Middle frontal gyrus (tissue), 1 donor: ENCODE measurements around the gene GYPB.
"Not testable (repeated sequence)": the region's sequence is repeated elsewhere in the genome, so short reads cannot be mapped to it uniquely, and the experiment has no call there.

Experiments
- DNase-seq: peaks from one replicate; pipeline ENCODE4 v3.0.0-alpha.2; 2015; ENCODE audit warnings: low spot score; ENCODE audit errors: extremely low spot score

GYPB gene

DNA sequence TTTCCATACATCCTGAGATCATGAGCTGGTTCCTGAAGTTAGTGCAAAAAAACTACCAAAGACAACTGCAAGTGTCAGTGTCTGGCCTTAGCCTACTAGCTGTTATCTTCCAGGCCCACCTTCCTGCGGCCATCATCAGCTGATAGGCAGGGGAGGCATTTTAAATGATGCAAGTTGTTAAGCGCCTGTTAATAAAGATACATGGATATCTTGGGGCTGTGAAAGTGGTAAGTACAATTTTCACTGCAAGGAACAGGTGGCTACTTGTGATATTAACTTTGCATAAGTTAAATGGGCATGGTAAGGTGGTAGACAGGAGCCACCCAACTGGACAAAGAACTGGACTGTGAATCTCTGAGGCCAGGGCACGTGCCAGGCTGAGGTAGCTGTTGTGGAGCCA is at the start of gene GYPB:
Gene GYPB (minus strand): TSS at position 104 of the 400 bp plus-strand sequence. CDS start 93 bp downstream, at position 11.
- DNase-seq = not testable (repeated sequence)

DNA sequence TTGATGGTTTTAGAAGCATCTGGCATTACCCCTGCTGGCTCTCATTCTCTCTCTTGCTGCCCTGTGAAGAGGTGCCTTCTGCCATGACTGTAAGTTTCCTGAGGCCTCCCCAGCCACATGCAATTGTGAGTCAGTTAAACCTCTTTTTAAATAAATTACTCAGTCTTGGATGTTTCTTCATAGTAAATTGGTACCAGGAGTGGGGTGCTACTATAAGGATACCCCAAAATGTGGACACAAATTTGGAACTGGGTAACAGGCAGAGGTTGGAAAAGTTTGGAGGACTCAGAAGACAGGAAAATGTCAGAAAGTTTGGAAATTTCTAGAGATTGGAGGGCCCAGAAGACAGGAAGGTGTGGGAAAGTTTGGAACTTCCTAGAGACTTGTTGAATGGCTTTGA is 42.4 kb upstream of the GYPB start:
- not testable (repeated sequence) for DNase-seq

DNA sequence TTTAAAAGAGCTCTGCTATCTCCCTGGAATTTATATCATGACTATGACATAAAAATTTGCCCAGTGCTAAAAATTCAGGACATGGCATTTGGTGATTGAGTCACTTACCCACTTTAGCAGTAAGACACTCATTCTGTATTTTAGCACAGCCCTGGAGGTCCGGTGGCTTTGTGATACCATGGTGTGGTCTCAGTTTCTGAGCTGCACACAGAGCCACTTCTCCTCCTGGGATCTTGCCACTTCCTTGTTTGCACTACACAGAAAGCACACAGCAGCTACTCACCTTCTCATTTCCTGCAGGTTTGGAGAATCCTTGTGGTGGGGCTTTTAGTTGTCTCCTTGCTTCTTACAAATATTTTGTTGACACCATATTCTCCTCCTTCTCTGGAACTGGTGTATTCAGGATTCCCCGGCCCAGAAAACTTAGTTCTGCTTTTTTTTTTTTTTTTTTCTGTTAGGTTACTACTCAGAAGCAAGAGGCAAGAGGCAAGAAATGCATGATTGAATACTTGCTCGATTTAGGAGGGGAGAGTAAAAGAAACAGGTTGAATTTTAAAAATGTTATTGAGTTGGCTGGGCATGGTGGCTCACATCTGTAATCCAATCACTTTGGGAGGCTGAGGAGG is 41.2 kb upstream of the GYPB start:
- DNase-seq = not testable (repeated sequence)

DNA sequence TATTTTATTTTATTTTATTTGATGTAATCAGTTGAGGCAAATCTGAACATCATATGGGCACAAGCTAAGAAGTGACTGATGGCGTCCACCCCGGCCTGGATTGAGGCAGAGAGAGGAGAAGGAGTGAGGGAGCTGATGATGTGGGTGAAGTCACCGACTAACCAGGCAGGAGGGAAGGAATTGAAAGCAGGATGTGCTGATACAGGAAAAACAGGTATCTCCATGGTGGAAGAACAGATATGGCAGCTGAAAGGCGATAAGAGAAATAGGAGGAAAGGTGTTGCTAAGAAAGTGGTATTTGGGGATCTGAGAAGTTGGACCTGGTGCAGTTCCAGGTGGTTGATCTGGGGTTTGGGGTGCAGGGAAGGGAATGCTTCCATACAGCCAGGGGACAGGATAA is 37.6 kb upstream of the GYPB start:
- no peak for DNase-seq

DNA sequence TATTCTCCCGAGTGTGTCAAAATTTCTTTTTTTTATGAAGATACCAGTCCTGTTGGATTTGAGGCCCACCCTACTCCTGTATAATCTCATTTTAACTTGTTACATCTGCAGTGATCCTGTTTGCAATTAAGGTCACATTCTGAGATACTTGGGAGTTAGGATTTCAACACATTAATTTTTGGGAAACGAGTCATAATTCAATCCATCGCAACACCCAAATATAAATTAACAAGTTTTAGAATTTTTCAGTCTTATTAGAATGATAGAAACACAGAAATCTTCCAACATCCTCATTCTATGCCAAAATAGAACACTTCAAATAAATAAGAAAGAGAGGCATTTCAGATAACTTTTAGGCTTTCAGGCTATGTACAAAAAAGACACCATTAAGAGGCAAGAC is 36.2 kb upstream of the GYPB start:
- DNase-seq = not testable (repeated sequence)

DNA sequence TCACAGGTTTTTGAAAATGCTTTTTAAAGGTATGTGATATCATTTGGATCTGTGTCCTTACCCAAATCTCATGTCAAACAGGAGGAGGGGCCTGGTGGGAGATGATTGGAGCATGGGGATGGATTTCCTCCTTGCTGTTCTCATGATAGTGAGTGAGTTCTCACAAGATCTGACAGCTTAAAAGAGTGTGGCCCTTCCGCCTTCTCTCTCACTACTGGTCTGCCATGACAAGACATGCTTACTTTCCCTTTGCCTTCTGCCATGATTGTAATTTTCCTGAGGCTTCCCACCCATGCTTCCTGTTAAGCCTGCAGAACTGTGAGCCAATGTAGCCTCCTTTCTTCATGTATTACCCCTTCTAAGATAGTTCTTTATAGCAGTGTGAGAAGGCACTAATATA is 32.3 kb upstream of the GYPB start:
- DNase-seq = not testable (repeated sequence)

DNA sequence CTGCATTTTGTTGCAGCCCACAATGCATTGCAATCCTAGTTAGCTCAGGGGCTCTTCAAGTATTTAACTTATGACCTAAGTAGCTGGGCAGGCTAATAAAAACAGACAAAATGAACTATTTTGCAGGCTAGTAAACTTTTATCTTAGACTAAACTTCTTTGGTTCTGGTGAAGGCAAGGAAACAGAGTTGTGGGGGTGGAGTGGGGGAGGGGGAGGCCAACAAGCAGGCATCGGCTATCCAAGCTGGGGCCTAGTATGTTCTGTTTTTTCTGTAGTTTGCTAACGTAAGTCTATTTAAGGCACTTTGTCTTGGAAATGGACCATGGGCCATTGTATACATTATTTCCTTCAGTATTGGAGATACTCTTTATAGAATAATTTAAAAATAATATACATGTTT is 31.5 kb upstream of the GYPB start:
- DNase-seq = not testable (repeated sequence)

DNA sequence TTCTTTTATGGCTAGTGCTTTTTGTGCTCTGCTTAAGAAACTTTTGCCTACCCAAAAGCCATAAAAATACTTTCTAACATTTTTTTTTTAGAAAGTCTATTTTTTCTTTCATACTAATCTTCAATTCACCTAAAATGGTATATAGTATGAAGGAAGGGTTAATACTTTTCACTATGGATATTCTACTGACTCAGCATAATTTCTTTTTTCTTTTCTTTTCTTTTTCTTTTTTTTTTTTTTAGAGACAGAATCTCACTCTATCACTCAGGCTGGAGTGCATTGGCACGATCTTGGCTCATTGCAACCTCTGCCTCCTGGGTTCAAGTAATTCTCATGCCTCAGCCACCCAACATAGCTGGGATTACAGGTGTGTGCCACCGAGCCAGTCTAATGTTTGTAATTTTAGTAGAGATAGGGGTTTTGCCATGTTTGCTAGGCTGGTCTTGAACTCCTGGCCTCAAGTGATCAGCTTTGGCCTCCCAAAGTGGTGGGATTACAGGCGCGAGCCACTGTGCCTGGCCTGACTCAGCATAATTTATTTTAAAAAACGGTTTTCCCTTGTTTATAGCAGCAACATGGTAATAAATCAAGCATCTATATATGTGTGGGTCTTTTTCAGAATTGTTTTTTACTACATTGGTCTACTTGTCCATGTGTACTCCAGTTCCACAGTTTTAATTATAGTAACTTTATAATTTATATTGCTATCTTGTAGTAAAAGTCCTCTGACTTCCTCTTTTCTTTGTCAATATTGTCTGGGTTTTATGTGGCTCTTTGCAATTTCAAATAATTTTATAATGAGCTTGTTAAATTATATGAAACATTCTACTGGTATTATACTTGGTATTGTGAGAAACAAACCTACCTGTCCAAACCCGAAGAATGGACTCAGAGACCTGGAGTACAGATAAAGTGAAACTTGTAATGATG is 30.6 kb upstream of the GYPB start:
- DNase-seq = not testable (repeated sequence)

DNA sequence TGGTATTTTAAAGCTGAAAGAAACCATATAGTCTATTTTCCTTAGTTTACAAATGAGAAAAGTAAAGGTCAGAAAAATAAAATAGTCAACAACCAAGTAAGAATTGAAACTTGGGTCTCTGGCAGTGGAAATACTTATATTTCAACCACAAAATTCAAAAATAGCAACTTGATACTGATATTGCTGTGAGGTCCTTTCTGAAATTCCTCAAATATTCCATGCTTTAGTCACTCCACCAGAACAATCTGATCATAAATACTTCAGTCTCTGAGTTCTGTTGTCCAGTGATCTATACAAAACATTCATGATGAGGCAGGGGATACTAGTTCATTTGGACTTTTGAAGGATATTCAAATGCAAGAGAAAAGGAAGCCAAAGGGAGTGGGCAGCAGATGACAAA is 25.8 kb upstream of the GYPB start:
- not testable (repeated sequence) for DNase-seq

DNA sequence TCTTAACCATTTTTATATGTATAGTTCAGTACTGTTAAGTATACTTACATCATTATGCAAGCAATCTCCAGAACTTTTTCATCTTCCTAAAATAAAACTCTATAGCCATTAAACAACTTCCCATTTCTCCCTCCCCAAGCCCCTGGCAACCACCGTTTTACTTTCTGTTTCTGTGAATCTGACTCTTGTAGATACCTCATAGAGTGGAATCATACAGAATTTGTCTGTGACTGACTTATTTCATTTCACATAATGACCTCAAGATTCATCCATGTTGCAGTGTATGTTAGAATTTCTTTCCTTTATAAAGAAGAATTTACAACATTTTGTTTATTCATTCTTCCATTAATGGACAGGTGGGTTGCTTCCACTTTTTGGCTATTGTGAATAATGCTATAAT is 13.4 kb upstream of the GYPB start:
- not testable (repeated sequence) for DNase-seq

DNA sequence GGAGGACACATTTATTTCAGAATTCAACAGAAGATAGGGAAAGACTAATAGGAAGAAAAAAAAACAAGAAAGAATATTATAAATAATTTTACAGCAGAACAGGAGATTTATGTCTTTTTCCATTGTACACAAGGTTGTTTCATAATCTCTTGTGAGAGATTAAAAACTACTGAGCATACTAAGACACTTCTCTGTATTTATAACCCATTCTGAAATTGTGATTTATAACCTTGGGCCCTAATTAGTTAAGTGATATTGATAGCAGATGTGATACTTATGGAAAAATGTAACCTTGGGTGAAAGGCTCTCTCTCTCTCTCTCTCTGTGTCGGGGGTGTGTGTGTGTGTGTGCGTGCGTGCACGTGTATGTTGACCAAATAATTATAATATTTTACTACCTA is 12.7 kb upstream of the GYPB start:
- not testable (repeated sequence) for DNase-seq

DNA sequence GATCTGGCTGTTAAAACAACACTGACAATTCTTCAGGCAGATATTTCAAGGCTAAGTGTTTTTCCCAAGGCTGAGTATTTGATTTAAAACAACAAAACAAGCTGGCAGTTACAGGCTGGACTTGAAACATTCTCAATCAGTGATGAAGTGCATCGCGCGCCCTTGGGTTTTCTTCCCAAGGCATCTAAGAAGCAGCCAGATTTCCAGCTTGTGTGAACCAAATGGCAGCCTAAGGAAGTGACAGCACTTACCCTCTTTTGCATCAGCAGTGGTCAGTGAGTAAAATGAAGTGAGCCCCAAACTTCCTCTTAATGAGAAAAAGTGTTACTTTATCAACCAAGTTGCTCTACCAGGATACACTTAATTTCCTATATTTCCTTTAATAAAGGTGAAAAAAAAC is 12.2 kb upstream of the GYPB start:
- not testable (repeated sequence) for DNase-seq

DNA sequence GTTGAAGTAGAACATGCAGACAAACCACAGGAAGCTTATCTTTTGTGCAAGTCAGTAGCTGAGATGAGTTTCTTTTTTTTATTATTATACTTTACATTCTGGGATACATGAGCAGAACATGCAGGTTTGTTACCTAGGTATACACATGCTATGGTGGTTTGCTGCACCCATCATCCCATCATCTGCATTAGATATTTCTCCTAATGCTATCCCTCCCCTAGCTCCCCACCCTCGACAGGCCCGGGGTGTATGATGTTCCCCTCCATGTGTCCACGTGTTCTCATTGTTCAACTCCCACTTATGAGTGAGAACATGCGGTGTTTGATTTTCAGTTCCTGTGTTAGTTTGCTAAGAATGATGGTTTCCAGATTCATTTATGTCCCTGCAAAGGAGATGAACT is 11.5 kb upstream of the GYPB start:
- not testable (repeated sequence) for DNase-seq

DNA sequence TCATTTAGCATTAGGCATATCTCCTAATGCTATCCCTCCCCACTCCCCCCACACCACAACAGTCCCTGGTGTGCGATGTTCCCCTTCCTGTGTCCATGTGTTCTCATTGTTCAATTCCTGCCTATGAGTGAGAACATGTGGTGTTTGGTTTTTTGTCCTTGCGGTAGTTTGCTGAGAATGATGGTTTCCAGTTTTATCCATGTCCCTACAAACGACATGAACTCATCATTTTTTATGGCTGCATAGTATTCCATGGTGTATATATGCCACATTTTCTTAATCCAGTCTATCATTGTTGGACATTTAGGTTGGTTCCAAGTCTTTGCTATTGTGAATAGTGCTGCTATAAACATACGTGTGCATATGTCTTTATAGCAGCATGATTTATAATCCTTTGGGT is 7.5 kb upstream of the GYPB start:
- not testable (repeated sequence) for DNase-seq

DNA sequence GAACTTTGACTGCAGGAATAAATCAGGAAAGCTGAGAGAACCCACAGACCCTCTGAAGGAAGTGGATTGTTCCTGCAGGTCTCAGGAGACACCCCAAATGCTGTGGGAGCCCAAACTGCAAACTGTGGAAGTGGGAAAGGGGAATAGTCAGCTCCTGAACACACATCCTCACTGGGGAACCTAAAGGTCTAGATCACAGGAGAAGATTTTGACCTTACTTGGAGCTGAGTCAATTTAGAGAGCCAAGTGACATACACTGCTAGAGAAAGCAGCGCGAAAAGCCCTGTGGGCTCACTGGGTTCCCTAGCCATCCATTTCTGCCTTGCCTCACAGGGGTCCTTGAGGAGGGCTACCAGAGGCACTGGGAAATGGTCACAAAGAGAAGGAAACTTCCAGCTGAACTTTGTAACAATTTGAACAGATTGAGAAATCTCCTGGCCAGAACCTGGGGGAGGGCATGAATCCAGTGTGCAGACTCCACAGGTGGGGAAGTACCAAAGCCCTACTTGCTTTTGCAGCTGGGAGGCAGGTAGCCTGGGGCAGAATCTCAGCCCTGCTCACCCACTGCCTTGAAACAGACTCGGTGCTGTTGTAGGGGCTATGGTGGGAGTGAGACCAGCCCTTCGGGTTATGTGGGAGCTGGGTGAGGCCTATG is 5.3 kb upstream of the GYPB start:
- not testable (repeated sequence) for DNase-seq

DNA sequence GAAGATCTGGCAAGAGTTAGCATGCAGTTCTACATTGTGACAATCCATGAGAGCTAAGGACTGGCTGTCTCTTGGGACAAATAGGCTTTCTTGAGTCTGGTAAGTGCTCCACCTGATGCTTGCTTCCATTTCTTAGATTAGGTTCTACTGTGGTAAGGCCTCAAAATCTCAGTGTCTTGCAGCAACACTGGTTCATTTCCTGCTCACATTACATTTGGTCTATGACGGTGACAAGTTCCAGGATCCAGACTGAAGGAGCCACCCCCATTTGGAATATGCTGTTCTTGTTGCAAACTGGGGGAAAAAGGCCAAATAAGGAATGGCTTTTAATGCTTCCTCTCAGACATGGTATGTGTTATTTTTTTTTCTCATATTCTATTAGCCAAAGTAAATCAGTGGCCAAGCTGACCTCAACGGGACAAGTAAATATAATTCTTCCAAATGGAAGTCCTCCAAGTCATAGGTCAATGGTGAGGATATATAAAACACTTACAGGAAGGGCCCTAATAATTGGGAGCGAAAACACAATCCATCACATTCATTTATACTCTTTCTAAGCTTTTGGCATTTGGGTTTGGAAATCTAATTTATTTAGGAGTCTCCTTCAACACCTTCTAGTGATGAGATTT is 3.7 kb upstream of the GYPB start:
- not testable (repeated sequence) for DNase-seq

DNA sequence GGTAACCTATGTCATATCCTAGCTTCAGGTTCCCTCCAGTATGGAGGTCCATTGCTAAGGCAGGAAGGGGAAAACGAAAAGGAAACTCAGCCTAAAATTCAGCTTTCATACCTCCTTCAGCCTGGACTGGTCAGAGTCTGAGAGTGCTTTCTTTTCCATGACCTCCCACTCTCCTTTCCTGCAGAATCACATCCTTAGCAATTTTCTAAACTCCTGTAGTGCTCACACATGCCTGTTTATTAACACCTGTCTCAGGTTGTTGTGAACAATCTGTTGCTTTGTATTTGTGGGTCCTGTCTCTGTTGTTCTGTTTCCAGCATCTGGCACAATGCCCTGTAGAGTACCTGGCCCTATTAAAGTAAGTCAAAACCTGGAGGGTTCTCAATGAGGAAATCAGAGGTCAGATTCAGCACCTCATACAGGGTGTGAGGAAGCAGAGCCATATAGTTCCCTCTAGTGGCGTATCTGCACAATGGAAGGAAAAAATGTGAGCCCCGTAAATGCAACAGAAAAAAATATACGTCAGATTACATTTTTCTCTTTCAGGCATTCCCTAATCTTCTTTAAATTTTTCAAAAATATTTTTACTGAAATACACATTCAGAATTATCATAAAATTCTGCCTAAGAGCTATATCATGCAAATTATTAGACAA is 2.3 kb upstream of the GYPB start:
- not testable (repeated sequence) for DNase-seq

DNA sequence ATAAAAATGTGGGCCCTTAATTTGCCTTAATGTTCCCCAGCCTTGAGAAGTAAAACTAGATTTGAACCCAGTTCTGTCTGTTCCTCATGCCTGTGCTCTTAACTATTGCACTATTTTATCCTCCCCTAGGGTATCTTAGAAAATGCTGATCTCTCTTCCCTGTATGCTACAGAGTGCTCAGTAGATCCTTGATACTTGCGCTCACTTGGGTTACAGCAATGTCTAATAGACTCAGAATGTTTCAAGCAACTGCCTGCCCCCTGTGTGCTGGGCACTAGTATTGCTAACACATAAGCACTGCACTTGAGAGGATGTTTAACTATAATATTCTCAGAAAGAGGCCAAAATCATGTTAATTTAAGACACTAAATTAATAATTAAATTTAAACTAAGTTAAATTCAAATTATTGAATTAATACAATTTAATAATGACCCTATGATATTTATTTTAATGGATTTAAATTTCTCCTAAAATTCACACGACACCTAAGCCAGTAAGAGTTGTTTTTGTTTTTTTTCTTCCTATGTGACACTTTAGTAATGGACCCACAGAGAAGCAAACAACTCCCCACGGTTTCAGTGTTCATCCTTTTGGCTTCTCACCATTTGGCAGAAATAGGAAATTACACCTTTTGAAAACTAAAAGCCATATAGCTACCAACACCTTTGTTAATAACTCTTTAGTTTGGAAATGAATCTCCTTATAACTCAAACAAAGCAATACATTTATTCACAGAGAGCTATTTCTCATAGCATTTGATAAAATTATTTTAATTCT is 768 bp downstream of the GYPB start:
- not testable (repeated sequence) for DNase-seq

DNA sequence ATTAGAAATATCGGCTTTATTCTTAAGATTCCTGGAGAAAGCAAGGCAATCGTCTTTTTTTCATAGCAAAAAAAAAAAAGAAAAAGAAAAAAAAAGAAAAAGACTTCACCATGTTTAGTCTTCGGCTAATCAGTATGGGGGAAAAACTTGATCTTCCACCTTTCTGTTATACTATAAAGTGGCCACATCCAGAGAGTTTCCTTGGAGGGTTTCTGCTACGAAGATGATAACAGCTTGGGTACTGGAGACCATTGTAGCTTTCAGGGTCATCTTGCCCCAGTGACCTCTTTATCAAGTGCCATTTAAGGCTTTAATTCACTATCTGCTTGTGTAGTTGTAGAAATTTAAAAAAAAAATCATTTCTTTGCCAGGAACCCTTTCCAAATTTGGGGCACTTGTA is 1.9 kb downstream of the GYPB start:
- not testable (repeated sequence) for DNase-seq

DNA sequence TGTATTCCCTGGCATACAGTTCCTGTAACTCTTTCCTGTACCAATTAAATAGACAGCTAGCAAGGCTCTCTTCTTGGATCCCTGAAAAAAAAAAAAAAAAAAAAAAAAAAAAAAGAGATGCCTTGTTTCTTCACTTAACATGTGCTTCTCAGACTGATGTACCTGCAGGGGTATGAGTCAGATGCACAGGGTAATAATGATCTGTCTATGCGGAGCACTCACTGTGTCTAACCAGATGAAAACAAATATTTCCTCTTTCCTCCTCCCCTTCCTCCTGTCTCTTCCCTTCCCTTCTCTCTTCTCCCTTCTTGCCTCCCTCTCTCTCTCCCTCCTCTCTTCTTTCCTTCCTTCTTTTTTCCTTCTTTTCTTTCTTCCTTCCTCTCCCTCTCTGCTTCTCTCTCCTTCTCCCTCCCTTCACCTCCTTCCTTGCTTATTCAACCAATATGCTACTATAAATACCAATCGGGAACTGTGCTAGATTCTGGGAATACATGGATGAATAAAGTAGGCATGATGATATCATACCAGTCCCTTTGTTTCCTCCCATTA is 3.0 kb downstream of the GYPB start:
- not testable (repeated sequence) for DNase-seq
